Activated B cell treated with CpG ODN at 0.5 μM for 24 hours (primary cell): ENCODE results near the gene CTSW. TPM values are rescaled to one million over a fixed set of nuclear protein-coding genes. Genes with fewer than 3 reads are reported as not detected.

Source experiments
- ATAC-seq: fragments of 200-7000 bp; cut with Tn5 transposase; one replicate; pipeline ENCODE4 v1.10.0; 2021; ENCODE audit warnings: low read depth, mild to moderate bottlenecking, moderate library complexity
- CTCF ChIA-PET: fragments of 350-600 bp; sonication (Branson Sonifier 250); formaldehyde crosslinking; loops from one replicate; lab custom pipeline; 2021; ENCODE audit warnings: antibody characterized with exemption; lab: Charles Lee
- POLR2A ChIA-PET: fragments of 350-600 bp; sonication (Branson Sonifier 250); formaldehyde crosslinking; loops from one replicate; lab custom pipeline; 2021; ENCODE audit warnings: antibody characterized with exemption; lab: Charles Lee
- DNase-seq: peaks from one replicate; pipeline ENCODE4 v3.0.0; 2022
- H3K27ac Mint-ChIP-seq: one replicate; pipeline ENCODE4 v1.8.0; 2020; ENCODE audit warnings: mixed read lengths
- H3K27me3 Mint-ChIP-seq: one replicate; pipeline ENCODE4 v1.8.0; 2021; ENCODE audit warnings: mixed read lengths
- H3K36me3 Mint-ChIP-seq: one replicate; pipeline ENCODE4 v1.8.0; 2021; ENCODE audit warnings: low read depth, mixed read lengths
- H3K4me1 Mint-ChIP-seq: one replicate; pipeline ENCODE4 v1.8.0; 2021; ENCODE audit warnings: mixed read lengths
- H3K4me3 Mint-ChIP-seq: one replicate; pipeline ENCODE4 v1.8.0; 2020; ENCODE audit warnings: mild to moderate bottlenecking, mixed read lengths
- H3K9me3 Mint-ChIP-seq: one replicate; pipeline ENCODE4 v1.8.0; 2020; ENCODE audit warnings: mixed read lengths
- CTCF ChIP-seq: fragments of 200-600 bp; IDR thresholded peaks from one replicate; pipeline ENCODE4 v1.8.0; 2022; ENCODE audit warnings: antibody characterized with exemption, mild to moderate bottlenecking
- intact Hi-C: fragments of 100-400 bp; cut with micrococcal nuclease; formaldehyde crosslinking; loops from one replicate; pipeline ENCODE4 v1.15.1; 2024
- total RNA-seq: library from RNA; stranded (reverse); gene quantifications from 2 replicates; pipeline ENCODE4 v1.2.3, GENCODE V29; 2022

Gene CTSW
- total RNA-seq, 1 donor from 2014 or later = 0.93 TPM

DNA sequence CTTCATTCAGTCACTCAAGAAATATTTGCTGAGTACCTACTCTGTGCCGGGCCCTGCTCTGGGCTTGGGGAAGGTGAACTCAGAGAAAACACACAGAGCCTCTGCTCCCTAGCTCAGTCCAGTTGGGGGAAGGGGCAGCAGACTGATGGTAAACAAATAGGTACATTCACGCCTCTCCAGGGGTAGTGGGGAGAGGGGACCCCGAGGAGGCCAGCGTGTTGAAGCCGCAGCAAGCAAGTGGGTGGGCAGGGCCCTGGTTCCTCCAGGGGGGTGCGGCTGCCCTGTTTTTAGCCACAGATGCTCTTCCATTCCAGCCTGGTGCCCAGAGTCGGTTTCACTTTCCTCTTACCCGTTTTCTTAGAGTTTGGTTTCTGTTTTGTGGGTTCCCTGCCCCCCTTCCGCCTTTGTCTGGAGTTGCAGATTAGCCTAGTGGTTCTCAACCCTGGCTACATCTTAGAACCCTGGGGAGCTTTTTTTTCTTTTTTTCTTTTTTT is 48.3 kb downstream of the CTSW start:
- DNase-seq (peak; percentile 45), ATAC-seq (peak; percentile 93)
- Mint-ChIP-seq H3K36me3 (peaks cover 9% of the 10 kb centered on the region), H3K27me3 (no peaks in the 10 kb centered on the region), H3K4me3 (peak overlapping the region; percentile 79), H3K4me1 (peaks cover 22% of the 10 kb centered on the region), H3K9me3 (no peaks in the 10 kb centered on the region), H3K27ac (peak overlapping the region; percentile 93)
- ChIA-PET CTCF (interaction anchor here (0.7 to 1.1 kb wide), 2 partner anchors 38 to 43 kb away, joined by 4 read pairs; partner anchors contain the start of gene CCDC85B), POLR2A (interaction anchor here (0.5 to 3.0 kb wide), 12 partner anchors 10 to 216 kb away, joined by 3 to 17 read pairs (median 6); partner anchors contain the start of genes BANF1, CCDC85B, CFL1 and FOSL1)
- intact Hi-C loops = loop anchor here (1.0 to 2.0 kb wide), 2 partner anchors 9 to 33 kb away; partner anchors contain the start of genes C11orf68, DRAP1 and SART1
- TF ChIP-seq CTCF = no peak

- Mint-ChIP-seq H3K4me3 (peak overlapping the region; percentile 79), H3K36me3 (peaks cover 3% of the 10 kb centered on the region), H3K4me1 (peaks cover 22% of the 10 kb centered on the region), H3K27me3 (no peaks in the 10 kb centered on the region), H3K27ac (peak overlapping the region; percentile 93), H3K9me3 (no peaks in the 10 kb centered on the region)
- CTCF ChIA-PET = interaction anchor here (1.1 kb wide), 1 partner anchor 38 kb away, joined by 4 read pairs; the partner anchor contains the start of gene CCDC85B
- ATAC-seq = no peak
- no peak for DNase-seq
- no peak for TF ChIP-seq CTCF
- intact Hi-C loops = loop anchor here (1.0 to 2.0 kb wide), 2 partner anchors 9 to 32 kb away; partner anchors contain the start of genes C11orf68, DRAP1 and SART1
- POLR2A ChIA-PET = interaction anchor here (0.5 to 3.0 kb wide), 9 partner anchors 10 to 74 kb away, joined by 3 to 17 read pairs (median 8); partner anchors contain the start of genes BANF1, CCDC85B, CFL1 and FOSL1
Measured at GRCh38 chr11:65928667-65929066, 49.0 kb downstream of the CTSW start.

DNA sequence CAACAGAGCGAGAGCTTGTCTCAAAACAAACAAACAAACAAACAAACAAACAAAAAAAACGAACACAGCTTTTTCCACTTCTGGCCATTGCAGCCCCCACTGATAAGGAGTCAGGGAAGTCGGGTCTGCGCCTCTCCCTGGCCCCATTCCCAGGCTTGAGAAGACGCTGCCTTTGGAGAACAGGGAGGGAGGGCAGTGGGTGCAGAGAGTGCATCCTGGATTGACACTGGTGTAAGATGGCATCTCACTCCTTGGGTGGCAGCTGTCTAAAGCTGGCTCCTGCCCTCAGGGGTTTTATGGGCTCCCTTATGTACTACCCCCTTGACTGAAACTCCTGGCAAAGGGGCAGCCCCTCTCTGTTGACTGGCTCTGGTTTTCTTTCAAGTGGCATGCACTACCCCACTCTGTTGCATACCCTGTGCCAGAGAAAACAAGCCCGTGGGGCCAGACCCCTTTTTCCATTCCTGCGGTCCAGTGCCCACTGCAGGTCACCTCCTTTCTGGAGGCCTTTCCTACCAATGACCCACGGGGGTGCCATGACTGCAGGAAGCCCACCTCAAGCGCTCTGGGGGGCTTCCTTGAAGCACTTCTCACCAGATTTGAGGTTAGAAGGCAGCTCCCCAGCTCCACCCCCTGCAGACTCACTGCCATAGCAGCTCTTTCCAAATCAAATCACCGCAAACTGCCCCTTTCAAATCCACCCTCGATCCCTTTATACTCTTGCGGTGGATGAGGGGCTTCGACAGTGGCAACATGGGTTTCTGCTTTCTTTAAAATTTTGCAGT is 52.3 kb downstream of the CTSW start:
- Mint-ChIP-seq H3K27me3 (no peaks in the 10 kb centered on the region), H3K27ac (peak overlapping the region; percentile 35), H3K4me3 (no peak overlapping the region), H3K36me3 (no peaks in the 10 kb centered on the region), H3K9me3 (no peaks in the 10 kb centered on the region), H3K4me1 (peaks cover 20% of the 10 kb centered on the region)
- intact Hi-C loops = no loop called here
- ATAC-seq = no peak
- no peak for DNase-seq
- TF ChIP-seq CTCF = no peak
- ChIA-PET CTCF (interaction anchor here (1.5 to 2.3 kb wide), 2 partner anchors 43 to 47 kb away, joined by 4 to 9 read pairs; partner anchors contain the start of gene FIBP), POLR2A (no interaction called here)

GRCh38 chr11:65932558-65932919 is 52.9 kb downstream of the CTSW start:
- CTCF ChIA-PET = interaction anchor here (1.5 to 2.3 kb wide), 2 partner anchors 44 to 48 kb away, joined by 4 to 9 read pairs; partner anchors contain the start of gene FIBP
- no peak for ATAC-seq
- intact Hi-C loops = no loop called here
- Mint-ChIP-seq H3K27ac (no peak overlapping the region), H3K4me3 (no peak overlapping the region), H3K36me3 (no peaks in the 10 kb centered on the region), H3K27me3 (peaks cover 3% of the 10 kb centered on the region), H3K9me3 (no peaks in the 10 kb centered on the region), H3K4me1 (peaks cover 14% of the 10 kb centered on the region)
- no peak for DNase-seq
- POLR2A ChIA-PET = no interaction called here
- no peak for TF ChIP-seq CTCF

Other genes with a start within 250 kb of the CTSW start
- gene SIPA1, start 241.7 kb upstream of the CTSW start, total RNA-seq = 236 and 252 TPM in 2 replicates
- gene RELA, start 216.9 kb upstream of the CTSW start, total RNA-seq = 110 and 119 TPM in 2 replicates
- 108 and 120 TPM in 2 replicates for gene KAT5, start 167.6 kb upstream of the CTSW start, total RNA-seq
- gene RNASEH2C, start 159.0 kb upstream of the CTSW start, total RNA-seq = 85.3 and 91.4 TPM in 2 replicates
- 17.4 and 20.9 TPM in 2 replicates for gene AP5B1, start 98.9 kb upstream of the CTSW start, total RNA-seq
- 0.09 and 0.29 TPM in 2 replicates for gene OVOL1, start 92.8 kb upstream of the CTSW start, total RNA-seq
- 0.37 and 1.0 TPM in 2 replicates for gene SNX32, start 45.9 kb upstream of the CTSW start, total RNA-seq
- 1,079 and 1,089 TPM in 2 replicates for gene CFL1, start 21.7 kb upstream of the CTSW start, total RNA-seq
- 73.8 and 83.1 TPM in 2 replicates for gene MUS81, start 19.4 kb upstream of the CTSW start, total RNA-seq
- gene EFEMP2, start 7.0 kb upstream of the CTSW start, total RNA-seq = 3.8 and 6.3 TPM in 2 replicates
- 74.5 and 76.5 TPM in 2 replicates for gene FIBP, start 8.6 kb downstream of the CTSW start, total RNA-seq
- gene CCDC85B, start 10.8 kb downstream of the CTSW start, total RNA-seq = 21.6 and 23.4 TPM in 2 replicates
- 1.0 and 1.4 TPM in 2 replicates for gene FOSL1, start 20.6 kb downstream of the CTSW start, total RNA-seq
- 28.9 and 31.7 TPM in 2 replicates for gene C11orf68, start 39.2 kb downstream of the CTSW start, total RNA-seq
- gene DRAP1, start 39.6 kb downstream of the CTSW start, total RNA-seq = 64.7 and 75.8 TPM in 2 replicates
- not detected in 2 replicates for gene TSGA10IP, start 65.6 kb downstream of the CTSW start, total RNA-seq
- gene SART1, start 81.9 kb downstream of the CTSW start, total RNA-seq = 86.6 and 92.3 TPM in 2 replicates
- 50.7 and 58.9 TPM in 2 replicates for gene EIF1AD, start 122.3 kb downstream of the CTSW start, total RNA-seq
- gene BANF1, start 122.7 kb downstream of the CTSW start, total RNA-seq = 220 and 228 TPM in 2 replicates
- not detected in 2 replicates for gene CST6, start 132.2 kb downstream of the CTSW start, total RNA-seq
- gene CATSPER1, start 146.6 kb downstream of the CTSW start, total RNA-seq = not detected in 2 replicates
- not detected in 2 replicates for gene GAL3ST3, start 169.3 kb downstream of the CTSW start, total RNA-seq
- 198 and 219 TPM in 2 replicates for gene SF3B2, start 172.5 kb downstream of the CTSW start, total RNA-seq
- gene PACS1, start 190.4 kb downstream of the CTSW start, total RNA-seq = 118 and 121 TPM in 2 replicates